Embryonic facial prominence (tissue), 1 donor: ENCODE results near the gene SRGAP3.
A peak's percentile ranks its signal among the peaks of the same experiment; 100 is the strongest.

Experiments
- DNase-seq: peaks from one replicate; pipeline ENCODE4 v3.0.0-alpha.2; 2016; ENCODE audit errors: extremely low spot score

Gene SRGAP3

GRCh38 chr3:8966820-8967348 is 282.6 kb downstream of the SRGAP3 start:
- DNase-seq, result no peak

- no peak for DNase-seq
These were observed 283.2 kb downstream of the SRGAP3 start for GRCh38 chr3:8966150-8966819.

DNA sequence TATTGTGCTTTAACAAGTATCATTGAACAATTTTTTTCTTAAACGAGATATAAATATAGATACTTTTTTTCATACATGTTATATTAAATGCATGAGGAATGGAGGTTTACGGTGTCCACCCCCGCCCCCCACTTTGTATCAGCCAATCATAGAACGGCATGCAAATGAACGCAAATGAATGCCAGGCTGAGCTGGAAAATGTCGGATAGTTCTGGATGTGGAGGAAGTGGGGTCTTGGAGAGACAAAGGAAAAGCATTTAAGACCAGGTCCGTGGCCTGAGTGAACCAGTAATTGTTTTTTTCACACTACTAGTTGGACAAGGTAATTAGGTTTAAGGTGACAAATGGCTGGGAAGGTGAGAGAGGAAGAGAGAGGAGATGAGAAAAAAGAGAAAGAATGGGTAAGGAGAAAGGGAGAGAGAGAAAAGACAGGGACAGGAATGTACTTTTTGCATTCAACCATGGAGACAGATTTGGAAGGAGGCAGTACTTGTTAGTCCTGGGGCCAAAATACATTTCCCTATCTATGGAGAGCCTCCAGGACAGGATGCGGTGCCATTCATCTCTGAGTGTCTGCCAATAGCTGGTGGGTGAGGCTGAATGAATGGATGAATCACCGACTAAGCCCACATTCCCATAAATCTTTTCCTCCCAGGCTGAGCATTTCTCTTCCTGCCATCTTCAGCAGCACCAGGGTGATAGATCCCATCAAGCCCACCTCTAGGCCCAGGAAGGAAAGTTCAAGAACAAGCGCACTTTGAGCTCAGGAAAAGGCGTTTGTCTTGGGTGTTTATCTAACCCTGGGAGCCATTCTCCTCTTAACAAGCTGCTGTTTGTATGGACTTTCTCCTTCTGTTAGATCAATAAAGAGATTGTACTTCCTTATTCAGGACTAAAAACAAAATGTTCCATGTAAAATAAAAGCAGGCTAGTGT is 284.7 kb downstream of the SRGAP3 start:
- DNase-seq, result no peak

- DNase-seq, result peak; percentile 91
These were observed 286.2 kb downstream of the SRGAP3 start, which contains the start of gene RAD18 for GRCh38 chr3:8963137-8963853. TSS of gene RAD18 (minus strand) at chr3:8963472. CDS start at chr3:8963385, 87 bp downstream.

DNA sequence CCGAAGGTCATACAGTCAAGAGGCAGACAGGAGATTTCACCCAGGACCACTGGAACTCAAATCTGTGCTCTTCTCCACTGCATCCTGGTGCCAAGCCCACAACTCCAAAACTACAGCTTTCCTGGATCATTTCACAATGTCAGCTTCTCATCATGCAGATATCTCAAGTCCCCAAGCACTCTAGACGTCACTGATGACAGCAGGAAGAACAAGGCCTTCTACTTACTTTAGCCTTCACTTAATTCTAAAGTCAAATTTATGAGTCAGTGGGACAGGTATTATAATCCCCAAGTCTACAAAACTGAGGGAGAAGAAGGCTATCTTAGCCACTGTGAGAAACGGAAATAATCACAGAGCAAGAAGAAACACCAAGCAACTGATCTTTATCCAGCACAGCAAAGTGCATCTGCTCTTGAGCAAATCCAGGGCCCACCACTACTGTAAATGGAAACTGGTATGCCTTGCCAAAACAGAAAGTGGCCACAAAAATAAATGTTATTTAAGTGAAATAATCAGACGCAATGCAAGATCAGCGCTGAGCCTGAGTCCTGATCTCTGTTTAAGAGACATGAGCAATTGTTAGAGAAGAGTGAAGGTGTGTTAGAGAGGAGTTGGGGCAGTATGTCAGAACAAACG is 287.1 kb downstream of the SRGAP3 start:
- no peak for DNase-seq

GRCh38 chr3:8959668-8960067 is 289.8 kb downstream of the SRGAP3 start:
- no peak for DNase-seq

- DNase-seq, result no peak
These were observed 294.3 kb downstream of the SRGAP3 start for GRCh38 chr3:8954938-8955763.

- no peak for DNase-seq
These were observed 296.1 kb downstream of the SRGAP3 start for GRCh38 chr3:8953313-8953712.

- DNase-seq, result no peak
These were observed 297.3 kb downstream of the SRGAP3 start for GRCh38 chr3:8952130-8952529.

DNA sequence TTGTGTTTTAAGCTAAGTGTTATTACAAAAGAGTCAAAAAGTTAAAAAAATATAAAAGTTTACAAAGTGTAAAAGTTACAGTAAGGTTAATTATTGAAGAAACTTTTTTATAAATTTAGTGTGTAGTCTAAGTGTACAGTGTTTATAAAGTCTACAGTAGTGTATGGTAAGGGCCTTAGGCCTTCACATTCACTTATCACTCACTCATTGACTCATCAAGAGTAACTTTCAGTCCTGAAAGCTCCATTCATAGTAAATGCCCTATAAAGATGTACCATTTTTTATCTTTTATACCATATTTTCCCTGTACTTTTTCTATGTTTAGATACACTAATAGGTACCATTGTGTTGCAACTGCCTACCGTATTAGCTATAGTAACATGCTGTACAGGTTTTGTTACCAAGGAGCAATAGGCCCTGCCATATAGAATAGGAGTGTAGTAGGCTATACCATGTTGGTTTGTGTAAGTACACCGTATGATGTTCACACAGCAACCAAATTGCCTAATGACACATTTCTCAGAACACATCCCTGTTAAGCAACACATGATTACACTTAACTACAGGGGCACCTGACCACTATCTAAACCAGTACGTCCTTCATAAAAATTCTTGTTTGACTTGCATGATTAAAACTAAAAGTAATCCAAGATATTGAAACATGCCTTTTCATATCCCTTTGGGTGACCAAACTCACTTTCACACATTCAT is 303.4 kb downstream of the SRGAP3 start:
- DNase-seq, result no peak

DNA sequence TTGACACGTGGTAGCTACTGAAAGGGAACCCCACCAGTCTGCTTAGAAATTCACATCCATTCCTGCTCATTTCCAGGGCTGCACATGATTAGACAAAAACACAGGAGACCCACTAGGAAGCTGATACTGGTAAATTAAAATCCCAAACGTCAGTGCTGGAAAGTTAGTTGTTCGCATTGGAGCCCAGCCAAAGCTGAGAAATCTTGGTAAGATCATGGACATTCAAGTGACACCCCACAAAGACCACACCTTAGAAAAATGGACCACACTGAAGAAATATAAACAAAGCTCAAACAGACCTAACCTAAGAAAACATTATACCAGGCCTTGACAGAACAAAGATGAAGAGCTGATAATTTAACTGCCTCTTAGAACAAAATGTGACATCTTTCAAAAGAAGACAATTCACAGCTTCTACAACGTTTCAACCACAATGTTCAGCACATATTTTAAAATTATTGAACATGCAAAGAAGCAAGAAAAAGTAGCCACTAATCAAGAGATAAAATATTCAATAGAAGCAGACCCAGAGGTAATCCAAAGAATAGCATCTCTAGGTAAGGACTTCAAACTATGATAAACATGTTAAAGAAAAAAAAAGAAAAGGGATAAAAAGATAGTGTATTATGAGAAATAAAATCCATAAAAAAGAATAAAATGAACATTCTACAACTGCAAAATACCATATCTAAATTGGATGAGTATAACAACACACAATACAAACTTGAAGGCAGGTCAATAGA is 306.5 kb downstream of the SRGAP3 start:
- DNase-seq, result no peak

GRCh38 chr3:8942115-8942514 is 307.3 kb downstream of the SRGAP3 start:
- no peak for DNase-seq

DNA sequence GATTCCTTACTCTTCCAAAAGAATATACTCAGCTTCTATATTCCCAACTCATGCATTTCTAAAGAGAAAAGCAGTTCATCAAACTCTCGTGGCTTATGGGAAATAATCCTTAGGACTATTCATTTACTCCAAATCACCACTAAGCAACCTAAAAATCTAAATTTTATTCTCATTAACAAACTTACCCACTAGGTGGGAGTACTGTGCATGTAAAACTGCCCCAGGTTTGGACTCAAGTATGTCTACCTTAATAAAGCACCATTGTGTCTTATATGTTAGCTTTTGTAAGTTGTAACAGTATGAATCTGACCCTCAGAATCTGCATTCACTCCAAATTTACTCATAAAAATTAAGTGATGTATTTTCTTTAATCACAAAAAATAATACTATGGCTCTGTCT is 311.4 kb downstream of the SRGAP3 start:
- no peak for DNase-seq

DNA sequence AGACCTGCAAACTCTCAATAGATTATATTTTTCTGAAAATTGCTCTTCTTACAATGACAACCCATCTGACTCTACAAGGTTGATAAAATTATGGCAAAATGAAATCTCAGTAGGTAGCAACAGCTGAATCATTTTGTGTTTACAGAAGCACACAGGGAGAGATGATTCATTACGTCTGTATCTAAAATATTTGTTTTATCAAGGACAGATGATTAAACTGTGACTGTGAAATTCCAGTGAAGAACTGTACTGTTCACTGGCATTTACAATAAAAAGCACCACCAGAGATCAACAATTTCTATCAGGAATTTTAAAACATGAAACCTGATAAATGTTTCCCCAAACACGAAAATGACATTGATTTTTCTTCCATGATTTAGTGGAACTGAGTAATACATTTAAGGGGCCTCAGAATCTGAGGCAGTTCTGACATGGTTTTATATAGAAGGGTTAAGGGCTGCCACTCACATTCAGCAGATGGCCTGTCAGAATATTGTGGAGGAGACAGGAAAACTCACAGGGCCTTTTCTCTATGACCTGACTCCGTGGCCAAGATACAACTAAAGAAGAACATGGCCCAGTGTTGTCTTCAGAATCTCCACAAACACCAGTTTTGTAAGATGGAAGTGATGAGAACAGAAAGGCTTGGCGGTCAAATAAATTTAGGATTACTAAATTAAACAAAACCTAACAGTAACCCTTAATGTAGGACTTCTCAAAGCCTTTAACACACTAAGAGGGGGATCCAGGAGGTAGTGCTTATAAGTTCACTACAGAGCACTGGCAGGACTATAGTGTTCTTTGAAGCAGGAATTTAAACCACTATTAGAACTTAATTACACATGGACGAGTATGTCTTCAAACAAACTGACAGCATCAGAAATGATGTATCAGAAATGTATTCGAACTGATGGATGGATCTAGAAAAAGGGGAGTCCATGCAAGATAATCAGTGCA is 312.1 kb downstream of the SRGAP3 start:
- DNase-seq, result no peak

GRCh38 chr3:8932507-8932906 is 316.9 kb downstream of the SRGAP3 start:
- no peak for DNase-seq

GRCh38 chr3:8931342-8931741 is 318.1 kb downstream of the SRGAP3 start:
- no peak for DNase-seq
